Activated T-helper 17 cell treated with anti-CD3 and anti-CD28 coated beads, Interleukin-2, amount 50 U/mL, for 72 hours (primary cell): ENCODE data around the gene KRTAP16-1. TPM values are rescaled to one million over a fixed set of nuclear protein-coding genes. Genes with fewer than 3 reads are reported as not detected.
"Not testable (repeated sequence)": the region's sequence is repeated elsewhere in the genome, so short reads cannot be mapped to it uniquely, and the experiment has no call there.

Source experiments
- ATAC-seq: fragments of 150-1000 bp; cut with Tn5 transposase; replicated peaks from 2 replicates; pipeline ENCODE4 v1.10.0; 2021; ENCODE audit warnings: mild to moderate bottlenecking, moderate library complexity
- H3K27ac Mint-ChIP-seq: one replicate; pipeline ENCODE4 v1.8.0; 2022; ENCODE audit warnings: mixed read lengths
- H3K27me3 Mint-ChIP-seq: one replicate; pipeline ENCODE4 v1.8.0; 2022; ENCODE audit warnings: mixed read lengths
- H3K36me3 Mint-ChIP-seq: one replicate; pipeline ENCODE4 v1.8.0; 2022; ENCODE audit warnings: low read depth, mild to moderate bottlenecking, mixed read lengths
- H3K4me1 Mint-ChIP-seq: one replicate; pipeline ENCODE4 v1.8.0; 2022; ENCODE audit warnings: mixed read lengths
- H3K4me3 Mint-ChIP-seq: one replicate; pipeline ENCODE4 v1.8.0; 2022; ENCODE audit warnings: mild to moderate bottlenecking, mixed read lengths
- H3K9me3 Mint-ChIP-seq: one replicate; pipeline ENCODE4 v1.8.0; 2022; ENCODE audit warnings: mixed read lengths
- total RNA-seq, 2 donors: library from RNA; stranded (reverse); gene quantifications; one replicate each; pipeline ENCODE4 v1.2.3, GENCODE V29; 2022

The KRTAP16-1 gene
- total RNA-seq: under 1 TPM; 0.15 to 0.26 TPM

- peak within 1 kb of the TSS; percentile 94 for H3K27ac Mint-ChIP-seq
- no peaks in the 10 kb centered on the region for H3K27me3 Mint-ChIP-seq
- peak within 1 kb of the TSS; percentile 84 for H3K4me3 Mint-ChIP-seq
- H3K4me1 Mint-ChIP-seq: peaks cover 39% of the 10 kb centered on the region
- H3K9me3 Mint-ChIP-seq: no peaks in the 10 kb centered on the region
- peak; percentile 75 for ATAC-seq
- H3K36me3 Mint-ChIP-seq: no peaks in the 10 kb centered on the region
Observed at GRCh38 chr17:41308918-41309359, at the start of gene KRTAP16-1. KRTAP16-1 (minus strand) TSS chr17:41309309; CDS start chr17:41309253, 56 bp downstream.

GRCh38 chr17:41354536-41354935 is 45.4 kb upstream of the KRTAP16-1 start:
- no peak overlapping the region for H3K4me3 Mint-ChIP-seq
- no peaks in the 10 kb centered on the region for H3K9me3 Mint-ChIP-seq
- no peaks in the 10 kb centered on the region for H3K36me3 Mint-ChIP-seq
- no peak overlapping the region for H3K27ac Mint-ChIP-seq
- H3K27me3 Mint-ChIP-seq: no peaks in the 10 kb centered on the region
- no peak for ATAC-seq
- peaks cover 8% of the 10 kb centered on the region for H3K4me1 Mint-ChIP-seq

GRCh38 chr17:41352597-41353366 is 43.7 kb upstream of the KRTAP16-1 start:
- H3K4me3 Mint-ChIP-seq: no peak overlapping the region
- H3K4me1 Mint-ChIP-seq: peaks cover 8% of the 10 kb centered on the region
- no peak for ATAC-seq
- H3K36me3 Mint-ChIP-seq: no peaks in the 10 kb centered on the region
- H3K9me3 Mint-ChIP-seq: no peaks in the 10 kb centered on the region
- no peak overlapping the region for H3K27ac Mint-ChIP-seq
- no peaks in the 10 kb centered on the region for H3K27me3 Mint-ChIP-seq

GRCh38 chr17:41351177-41351576 is 42.1 kb upstream of the KRTAP16-1 start:
- Mint-ChIP-seq H3K9me3 (no peaks in the 10 kb centered on the region), H3K27me3 (no peaks in the 10 kb centered on the region), H3K36me3 (no peaks in the 10 kb centered on the region), H3K27ac (no peak overlapping the region), H3K4me1 (peaks cover 8% of the 10 kb centered on the region), H3K4me3 (no peak overlapping the region)
- ATAC-seq: no peak

GRCh38 chr17:41350381-41350878 is 41.3 kb upstream of the KRTAP16-1 start, which contains the start of gene KRT33A:
KRT33A (minus strand) TSS chr17:41350828; CDS start chr17:41350767, 61 bp downstream.
- not testable (repeated sequence) for ATAC-seq, H3K4me1 Mint-ChIP-seq, H3K4me3 Mint-ChIP-seq

GRCh38 chr17:41347869-41348760 is 39.0 kb upstream of the KRTAP16-1 start:
- Mint-ChIP-seq H3K4me1 (peaks cover 8% of the 10 kb centered on the region), H3K4me3 (no peak overlapping the region), H3K9me3 (no peaks in the 10 kb centered on the region), H3K36me3 (no peaks in the 10 kb centered on the region), H3K27ac (no peak overlapping the region), H3K27me3 (no peaks in the 10 kb centered on the region)
- no peak for ATAC-seq

More at GRCh38 chr17:41350381-41350878, 41.3 kb upstream of the KRTAP16-1 start, which contains the start of gene KRT33A:
- not testable (repeated sequence) for H3K9me3 Mint-ChIP-seq, H3K27me3 Mint-ChIP-seq, H3K27ac Mint-ChIP-seq, H3K36me3 Mint-ChIP-seq

- not testable (repeated sequence) for H3K27ac Mint-ChIP-seq, H3K4me1 Mint-ChIP-seq, H3K9me3 Mint-ChIP-seq, H3K4me3 Mint-ChIP-seq, H3K36me3 Mint-ChIP-seq, ATAC-seq, H3K27me3 Mint-ChIP-seq
Observed at GRCh38 chr17:41346421-41346820, 37.3 kb upstream of the KRTAP16-1 start.

GRCh38 chr17:41345992-41346391 is 36.9 kb upstream of the KRTAP16-1 start:
- Mint-ChIP-seq H3K4me3 (no peak overlapping the region), H3K27ac (no peak overlapping the region), H3K36me3 (no peaks in the 10 kb centered on the region), H3K4me1 (peaks cover 10% of the 10 kb centered on the region), H3K27me3 (no peaks in the 10 kb centered on the region), H3K9me3 (no peaks in the 10 kb centered on the region)
- ATAC-seq: no peak

GRCh38 chr17:41343029-41343428 is 33.9 kb upstream of the KRTAP16-1 start:
- peaks cover 34% of the 10 kb centered on the region for H3K4me1 Mint-ChIP-seq

GRCh38 chr17:41340934-41341861 is 32.1 kb upstream of the KRTAP16-1 start:
- peak overlapping the region; percentile 46 for H3K4me3 Mint-ChIP-seq
- no peaks in the 10 kb centered on the region for H3K9me3 Mint-ChIP-seq
- H3K27me3 Mint-ChIP-seq: no peaks in the 10 kb centered on the region
- H3K27ac Mint-ChIP-seq: peak overlapping the region; percentile 34
- ATAC-seq: peak; percentile 78
- no peaks in the 10 kb centered on the region for H3K36me3 Mint-ChIP-seq
- H3K4me1 Mint-ChIP-seq: peaks cover 34% of the 10 kb centered on the region

More at GRCh38 chr17:41343029-41343428, 33.9 kb upstream of the KRTAP16-1 start:
- H3K36me3 Mint-ChIP-seq: no peaks in the 10 kb centered on the region
- H3K9me3 Mint-ChIP-seq: no peaks in the 10 kb centered on the region
- no peak overlapping the region for H3K27ac Mint-ChIP-seq
- no peak overlapping the region for H3K4me3 Mint-ChIP-seq
- no peak for ATAC-seq
- no peaks in the 10 kb centered on the region for H3K27me3 Mint-ChIP-seq

GRCh38 chr17:41340494-41340893 is 31.4 kb upstream of the KRTAP16-1 start:
- peaks cover 39% of the 10 kb centered on the region for H3K4me1 Mint-ChIP-seq
- ATAC-seq: no peak
- no peaks in the 10 kb centered on the region for H3K36me3 Mint-ChIP-seq
- peak overlapping the region; percentile 46 for H3K4me3 Mint-ChIP-seq
- no peaks in the 10 kb centered on the region for H3K9me3 Mint-ChIP-seq
- H3K27me3 Mint-ChIP-seq: no peaks in the 10 kb centered on the region
- H3K27ac Mint-ChIP-seq: peak overlapping the region; percentile 34

- no peak for ATAC-seq
- H3K27ac Mint-ChIP-seq: peak overlapping the region; percentile 34
- H3K4me1 Mint-ChIP-seq: peaks cover 45% of the 10 kb centered on the region
- no peaks in the 10 kb centered on the region for H3K36me3 Mint-ChIP-seq
- H3K9me3 Mint-ChIP-seq: no peaks in the 10 kb centered on the region
- peak overlapping the region; percentile 46 for H3K4me3 Mint-ChIP-seq
- H3K27me3 Mint-ChIP-seq: no peaks in the 10 kb centered on the region
Observed at GRCh38 chr17:41339571-41340172, 30.6 kb upstream of the KRTAP16-1 start.

GRCh38 chr17:41338961-41339485 is 29.9 kb upstream of the KRTAP16-1 start:
- H3K27me3 Mint-ChIP-seq: no peaks in the 10 kb centered on the region
- H3K4me1 Mint-ChIP-seq: peaks cover 48% of the 10 kb centered on the region
- peak overlapping the region; percentile 34 for H3K27ac Mint-ChIP-seq
- peak; percentile 70 for ATAC-seq
- H3K9me3 Mint-ChIP-seq: no peaks in the 10 kb centered on the region
- H3K36me3 Mint-ChIP-seq: no peaks in the 10 kb centered on the region
- peak overlapping the region; percentile 46 for H3K4me3 Mint-ChIP-seq
